ENCODE measurements around the gene C8G.

C8G gene

GRCh38 chr9:136984464-136985026, 39.5 kb downstream of the C8G start:
- peaks cover 7 to 20% of the 10 kb centered on the region in 2 donors for H3K27me3 Mint-ChIP-seq
- peaks cover 6 to 8% of the 10 kb centered on the region in 2 donors for H3K4me1 Mint-ChIP-seq (ENCODE audit: low read depth in 2 of 2)
- H3K36me3 Mint-ChIP-seq (ENCODE audit: insufficient read depth) = no peaks in the 10 kb centered on the region
- no peak overlapping the region for H3K27ac Mint-ChIP-seq
- peak; percentile 9 for ATAC-seq (replicated peaks)
- no peaks in the 10 kb centered on the region for H3K9me3 Mint-ChIP-seq
- H3K4me3 Mint-ChIP-seq = no peak overlapping the region
- DNase-seq = no peak

GRCh38 chr9:136985027-136985602, 40.1 kb downstream of the C8G start:
- H3K4me1 Mint-ChIP-seq (ENCODE audit: low read depth in 2 of 2) = peaks cover 6 to 7% of the 10 kb centered on the region in 2 donors
- ATAC-seq (replicated peaks) (peak; percentile 44), DNase-seq (no peak)
- no peaks in the 10 kb centered on the region for H3K9me3 Mint-ChIP-seq
- H3K27ac Mint-ChIP-seq = no peak overlapping the region
- H3K4me3 Mint-ChIP-seq = no peak overlapping the region
- H3K27me3 Mint-ChIP-seq = peaks cover 7 to 20% of the 10 kb centered on the region in 2 donors
- H3K36me3 Mint-ChIP-seq (ENCODE audit: insufficient read depth) = no peaks in the 10 kb centered on the region

DNA sequence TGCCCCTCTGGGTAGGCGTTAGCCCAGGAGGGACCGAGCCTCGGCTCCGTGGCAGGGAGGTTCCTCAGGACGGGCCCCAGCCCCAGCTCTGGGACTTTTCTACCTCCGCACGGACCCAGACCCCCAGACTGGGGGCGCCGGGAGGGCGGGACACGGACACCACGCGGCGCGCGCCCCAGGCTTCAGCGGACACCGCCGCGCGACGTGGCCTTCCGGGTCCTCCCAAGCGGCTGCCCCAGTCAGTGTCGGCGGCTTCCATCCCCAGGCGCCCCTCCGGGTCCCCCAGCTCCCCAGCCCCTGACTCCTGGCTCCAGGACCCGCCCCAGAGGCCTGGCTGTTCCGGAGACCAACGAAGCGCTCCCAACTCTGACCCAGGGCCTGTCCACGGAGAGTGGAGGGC, 40.8 kb downstream of the C8G start:
- peaks cover 9% of the 10 kb centered on the region in 2 donors for H3K4me1 Mint-ChIP-seq (ENCODE audit: low read depth in 2 of 2)
- DNase-seq (no peak), ATAC-seq (replicated peaks) (no peak)
- no peak overlapping the region for H3K4me3 Mint-ChIP-seq
- H3K27ac Mint-ChIP-seq = no peak overlapping the region
- peaks cover 7 to 20% of the 10 kb centered on the region in 2 donors for H3K27me3 Mint-ChIP-seq
- no peaks in the 10 kb centered on the region for H3K36me3 Mint-ChIP-seq (ENCODE audit: insufficient read depth)
- no peaks in the 10 kb centered on the region for H3K9me3 Mint-ChIP-seq

DNA sequence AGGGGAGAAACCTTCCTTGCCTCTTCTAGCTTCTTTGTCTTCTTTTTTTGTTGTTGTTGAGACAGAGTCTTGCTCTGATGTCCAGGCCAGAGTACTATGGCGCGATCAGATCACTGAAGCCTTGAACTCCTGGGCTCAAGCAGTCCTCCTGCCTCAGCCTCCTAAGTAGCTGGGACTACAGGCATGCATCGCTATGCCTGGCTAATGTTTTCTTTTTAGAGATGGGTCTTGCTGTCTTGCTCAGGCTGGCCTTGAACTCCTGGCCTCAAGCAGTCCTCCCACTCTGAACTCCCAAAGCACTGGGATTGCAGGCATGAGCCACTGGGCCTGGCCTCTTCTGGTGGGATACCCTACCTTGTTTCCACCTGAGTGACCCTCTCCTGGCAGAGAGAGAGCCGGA, 43.8 kb downstream of the C8G start:
- Mint-ChIP-seq H3K4me1 (ENCODE audit: low read depth in 2 of 2) (peaks cover 21 to 25% of the 10 kb centered on the region in 2 donors), H3K36me3 (ENCODE audit: insufficient read depth) (peaks cover 15% of the 10 kb centered on the region), H3K4me3 (no peak overlapping the region), H3K27me3 (peaks cover 4 to 14% of the 10 kb centered on the region in 2 donors), H3K27ac (no peak overlapping the region), H3K9me3 (no peaks in the 10 kb centered on the region)
- DNase-seq = no peak
- ATAC-seq (replicated peaks) = no peak

GRCh38 chr9:136990242-136990911, 45.3 kb downstream of the C8G start:
- Mint-ChIP-seq H3K27me3 (peaks cover 0 to 6% of the 10 kb centered on the region in 2 donors), H3K9me3 (no peaks in the 10 kb centered on the region), H3K27ac (peak overlapping the region in 1 of 2 donors; percentile 95), H3K4me3 (peak overlapping the region; percentile 84 to 86), H3K36me3 (ENCODE audit: insufficient read depth) (peaks cover 23% of the 10 kb centered on the region), H3K4me1 (ENCODE audit: low read depth in 2 of 2) (peaks cover 20 to 25% of the 10 kb centered on the region in 2 donors)
- no peak for ATAC-seq (replicated peaks)
- no peak for DNase-seq

DNA sequence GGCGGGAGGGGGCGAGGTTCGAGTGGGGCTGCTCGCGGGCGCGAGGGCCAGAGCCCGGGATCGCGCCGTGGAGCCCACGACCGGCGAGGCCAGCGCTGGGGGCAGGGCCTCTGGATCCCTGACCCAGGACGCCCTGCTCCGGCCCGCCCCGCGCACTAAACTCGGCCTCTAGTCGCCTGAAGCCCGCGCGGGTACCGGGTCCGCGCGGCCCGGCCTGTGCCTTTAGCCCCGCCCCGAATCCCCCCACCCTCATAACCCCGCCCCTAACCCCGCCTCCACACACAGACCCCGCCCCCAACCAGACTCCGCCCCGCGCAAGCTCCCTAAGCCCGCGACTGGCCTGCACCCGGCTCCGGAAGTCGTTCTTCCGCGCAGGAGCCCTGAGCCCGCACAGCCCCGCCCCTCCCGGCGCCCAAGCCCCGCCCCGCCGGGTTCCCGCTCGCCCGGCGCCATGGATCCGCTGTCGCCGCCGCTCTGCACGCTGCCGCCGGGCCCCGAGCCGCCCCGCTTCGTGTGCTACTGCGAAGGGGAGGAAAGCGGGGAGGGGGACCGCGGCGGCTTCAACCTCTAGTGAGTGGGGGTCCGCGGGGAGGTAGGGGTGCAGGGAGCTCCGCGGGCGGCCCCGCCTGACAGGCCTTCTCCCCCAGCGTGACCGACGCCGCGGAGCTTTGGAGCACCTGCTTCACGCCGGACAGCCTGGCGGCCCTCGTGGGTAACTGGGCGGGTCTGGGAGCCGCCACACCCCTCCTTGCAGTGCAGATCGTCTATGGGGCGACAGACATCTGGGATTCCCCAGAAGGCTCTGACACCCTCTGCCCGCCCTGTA, 47.2 kb downstream of the C8G start, which contains the start of gene PAXX:
TSS of gene PAXX (plus strand) at position 430 of the 826 bp plus-strand sequence. CDS start at position 452, 22 bp downstream.
- H3K9me3 Mint-ChIP-seq = no peaks in the 10 kb centered on the region
- DNase-seq (peak; percentile 92 to 93 (median 92)), ATAC-seq (replicated peaks) (peak; percentile 76)
- peaks cover 39% of the 10 kb centered on the region for H3K36me3 Mint-ChIP-seq (ENCODE audit: insufficient read depth)
- H3K4me1 Mint-ChIP-seq (ENCODE audit: low read depth in 2 of 2) = peaks cover 31% of the 10 kb centered on the region in 2 donors
- peak within 1 kb of the TSS; percentile 84 to 86 for H3K4me3 Mint-ChIP-seq
- H3K27me3 Mint-ChIP-seq = peaks cover 0 to 5% of the 10 kb centered on the region in 2 donors
- peak within 1 kb of the TSS; percentile 95 to 96 for H3K27ac Mint-ChIP-seq

DNA sequence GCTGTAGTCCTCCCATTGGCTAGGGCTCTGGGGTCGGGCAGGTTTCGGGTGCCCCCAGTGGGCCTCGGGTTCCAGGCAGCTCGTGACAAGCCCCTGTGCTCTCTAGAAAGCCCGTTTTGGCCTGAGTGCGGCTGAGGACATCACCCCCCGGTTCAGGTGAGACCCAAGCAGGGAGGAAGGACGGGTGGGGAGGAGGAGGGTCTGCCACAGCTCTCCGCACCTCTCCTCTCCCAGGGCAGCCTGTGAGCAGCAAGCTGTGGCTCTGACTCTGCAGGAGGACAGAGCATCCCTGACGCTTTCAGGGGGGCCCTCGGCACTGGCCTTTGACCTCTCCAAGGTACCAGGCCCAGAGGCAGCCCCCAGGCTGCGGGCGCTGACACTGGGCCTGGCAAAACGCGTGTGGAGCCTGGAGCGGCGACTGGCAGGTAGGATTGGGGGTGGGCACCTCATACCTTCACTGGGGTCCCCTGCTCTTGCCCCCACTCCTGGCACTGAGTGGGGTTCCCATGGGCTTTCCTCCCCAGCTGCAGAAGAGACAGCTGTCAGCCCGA, 47.9 kb downstream of the C8G start:
- H3K36me3 Mint-ChIP-seq (ENCODE audit: insufficient read depth) = peaks cover 42% of the 10 kb centered on the region
- H3K4me3 Mint-ChIP-seq = peak overlapping the region; percentile 84 to 86
- peaks cover 37% of the 10 kb centered on the region in 2 donors for H3K4me1 Mint-ChIP-seq (ENCODE audit: low read depth in 2 of 2)
- peak overlapping the region; percentile 95 to 96 for H3K27ac Mint-ChIP-seq
- no peak for DNase-seq
- H3K27me3 Mint-ChIP-seq = no peaks in the 10 kb centered on the region
- no peaks in the 10 kb centered on the region for H3K9me3 Mint-ChIP-seq
- no peak for ATAC-seq (replicated peaks)

DNA sequence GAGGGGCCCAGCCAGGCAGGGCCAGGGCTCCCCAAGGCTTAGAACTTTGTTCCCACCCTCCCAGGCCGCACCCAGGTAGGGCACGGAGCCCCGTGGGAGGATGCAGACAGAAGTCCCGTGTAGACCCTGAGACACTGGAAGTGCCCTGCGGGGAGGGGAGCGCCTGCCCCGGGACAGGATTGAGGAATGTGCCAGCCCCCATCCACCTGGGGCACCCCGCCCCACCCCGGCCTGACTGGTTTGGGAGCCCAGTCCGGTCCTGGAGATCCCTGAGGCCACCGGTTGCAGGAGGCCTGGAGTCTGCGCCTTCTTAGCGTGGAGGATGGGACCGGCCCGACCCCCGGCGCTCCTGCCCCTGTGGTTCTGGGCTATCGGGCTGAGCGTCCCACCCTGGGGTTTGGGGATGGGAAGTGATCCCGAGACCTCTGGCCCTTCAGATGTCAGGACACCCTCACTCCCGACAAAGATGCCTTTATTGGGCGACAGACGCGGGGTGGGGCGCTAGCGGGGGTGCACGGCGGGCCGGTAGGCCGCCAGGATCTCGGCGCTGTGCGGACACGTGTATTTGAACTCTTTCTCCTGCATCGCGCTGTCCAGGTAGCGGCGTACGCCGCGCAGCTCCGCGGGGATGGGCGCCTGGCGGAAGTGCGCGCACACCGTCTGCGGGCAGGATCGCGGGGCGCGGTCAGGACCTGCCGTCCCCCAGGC, 49.3 kb downstream of the C8G start:
- H3K27me3 Mint-ChIP-seq = no peaks in the 10 kb centered on the region
- DNase-seq = no peak

DNA sequence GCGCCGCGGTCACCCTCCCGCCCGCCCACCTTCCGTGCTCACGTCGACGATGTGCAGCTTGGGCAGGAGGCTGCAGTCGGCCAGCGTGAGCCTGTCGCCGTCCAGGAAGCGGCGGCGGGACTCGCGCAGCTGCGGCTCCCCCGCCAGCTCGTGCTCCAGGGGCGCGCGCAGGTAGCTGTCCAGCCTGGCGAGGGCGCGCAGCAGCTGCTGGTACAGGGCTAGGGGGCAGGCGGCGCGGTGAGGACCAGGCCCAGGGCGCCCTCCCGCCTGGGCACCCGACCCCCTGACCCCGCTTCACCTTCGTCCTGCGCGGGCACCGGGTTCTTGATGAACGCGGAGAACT, 49.8 kb downstream of the C8G start:
- Mint-ChIP-seq H3K27ac (peak overlapping the region; percentile 95 to 96), H3K4me1 (ENCODE audit: low read depth in 2 of 2) (peaks cover 48 to 49% of the 10 kb centered on the region in 2 donors), H3K27me3 (no peaks in the 10 kb centered on the region), H3K36me3 (ENCODE audit: insufficient read depth) (peaks cover 47% of the 10 kb centered on the region), H3K4me3 (no peak overlapping the region), H3K9me3 (no peaks in the 10 kb centered on the region)
- DNase-seq (no peak), ATAC-seq (replicated peaks) (no peak)

More for the DNA sequence above, 49.3 kb downstream of the C8G start:
- ATAC-seq (replicated peaks) = no peak
- Mint-ChIP-seq H3K4me1 (ENCODE audit: low read depth in 2 of 2) (peaks cover 48 to 49% of the 10 kb centered on the region in 2 donors), H3K36me3 (ENCODE audit: insufficient read depth) (peaks cover 47% of the 10 kb centered on the region), H3K27ac (peak overlapping the region; percentile 95 to 96), H3K9me3 (no peaks in the 10 kb centered on the region), H3K4me3 (peak overlapping the region; percentile 84 to 86)

- ATAC-seq (replicated peaks) (no peak), DNase-seq (no peak)
- H3K27me3 Mint-ChIP-seq = no peaks in the 10 kb centered on the region
- H3K4me1 Mint-ChIP-seq (ENCODE audit: low read depth in 2 of 2) = peaks cover 53 to 54% of the 10 kb centered on the region in 2 donors
- H3K4me3 Mint-ChIP-seq = peak overlapping the region in 1 of 2 donors; percentile 4
- no peak overlapping the region for H3K27ac Mint-ChIP-seq
- no peaks in the 10 kb centered on the region for H3K9me3 Mint-ChIP-seq
- H3K36me3 Mint-ChIP-seq (ENCODE audit: insufficient read depth) = peaks cover 51% of the 10 kb centered on the region
Observed at GRCh38 chr9:136995362-136995761, 50.3 kb downstream of the C8G start.

DNA sequence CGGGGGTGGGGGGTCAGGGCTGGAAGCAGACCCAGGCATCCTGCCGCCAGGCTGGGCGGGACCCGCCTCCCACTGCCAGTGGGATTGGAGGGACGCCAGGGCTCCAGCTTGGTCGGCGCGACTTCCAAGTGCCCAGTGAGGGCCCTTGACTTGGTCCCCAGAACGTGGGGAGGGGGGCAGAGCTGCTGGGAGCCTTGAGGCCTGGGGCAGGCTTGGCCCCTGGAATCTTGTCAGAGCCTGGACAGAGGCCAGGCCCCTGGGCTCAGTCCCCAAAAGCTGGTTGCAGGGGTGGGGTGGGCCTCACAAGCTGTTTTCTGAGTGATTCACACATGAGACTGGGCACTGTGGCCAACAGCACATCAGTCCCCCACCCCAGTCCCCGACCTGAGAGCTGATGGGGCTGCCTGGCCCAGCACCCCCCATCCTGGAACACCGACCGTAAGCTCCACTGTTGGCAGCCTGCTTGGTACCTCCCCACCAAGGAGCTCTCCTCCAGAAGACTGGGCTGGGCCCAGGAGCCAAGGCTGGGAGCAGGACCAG, 50.8 kb downstream of the C8G start:
- Mint-ChIP-seq H3K9me3 (no peaks in the 10 kb centered on the region), H3K36me3 (ENCODE audit: insufficient read depth) (peaks cover 53% of the 10 kb centered on the region), H3K27ac (peak overlapping the region; percentile 97 to 98), H3K4me1 (ENCODE audit: low read depth in 2 of 2) (peaks cover 54 to 56% of the 10 kb centered on the region in 2 donors), H3K4me3 (peak overlapping the region; percentile 94 to 95), H3K27me3 (no peaks in the 10 kb centered on the region)
- no peak for ATAC-seq (replicated peaks)
- no peak for DNase-seq
